GM19324 (cell line): ENCODE measurements around the gene KCNG2.
"Not testable (repeated sequence)": the region's sequence is repeated elsewhere in the genome, so short reads cannot be mapped to it uniquely, and the experiment has no call there.

Experiments used
- ATAC-seq: cut with Tn5 transposase; IDR thresholded peaks from one replicate; pipeline ENCODE4 v1.9.1; 2021; ENCODE audit warnings: mild to moderate bottlenecking, moderate library complexity; ENCODE audit not compliant: unreplicated experiment, low FRiP score

Gene KCNG2

GRCh38 chr18:79797518-79798345, at the start of gene KCNG2:
Gene KCNG2 (plus strand): TSS chr18:79797938. CDS start chr18:79863668, 65,730 bp downstream.
- no peak for ATAC-seq

- ATAC-seq, result no peak
Observed at GRCh38 chr18:79748321-79749180, 49.2 kb upstream of the KCNG2 start.

- no peak for ATAC-seq
Observed at GRCh38 chr18:79749251-79750191, 48.2 kb upstream of the KCNG2 start.

GRCh38 chr18:79750980-79751571, 46.7 kb upstream of the KCNG2 start:
- ATAC-seq, result no peak

GRCh38 chr18:79751918-79752578, 45.7 kb upstream of the KCNG2 start:
- ATAC-seq, result not testable (repeated sequence)

GRCh38 chr18:79752946-79753345, 44.8 kb upstream of the KCNG2 start:
- ATAC-seq, result not testable (repeated sequence)

- ATAC-seq, result no peak
Observed at GRCh38 chr18:79753391-79753851, 44.3 kb upstream of the KCNG2 start.

- no peak for ATAC-seq
Observed at GRCh38 chr18:79754022-79754761, 43.5 kb upstream of the KCNG2 start.

GRCh38 chr18:79754831-79755351, 42.8 kb upstream of the KCNG2 start:
- ATAC-seq, result no peak

GRCh38 chr18:79755496-79756142, 42.1 kb upstream of the KCNG2 start:
- ATAC-seq, result no peak

GRCh38 chr18:79756143-79756500, 41.6 kb upstream of the KCNG2 start:
- no peak for ATAC-seq

- ATAC-seq, result no peak
Observed at GRCh38 chr18:79756826-79757225, 40.9 kb upstream of the KCNG2 start.

GRCh38 chr18:79760348-79760747, 37.4 kb upstream of the KCNG2 start:
- no peak for ATAC-seq

GRCh38 chr18:79760881-79761280, 36.9 kb upstream of the KCNG2 start:
- ATAC-seq, result no peak

- no peak for ATAC-seq
Observed at GRCh38 chr18:79763407-79763806, 34.3 kb upstream of the KCNG2 start.

- no peak for ATAC-seq
Observed at GRCh38 chr18:79764131-79764530, 33.6 kb upstream of the KCNG2 start.

GRCh38 chr18:79765491-79766245, 32.1 kb upstream of the KCNG2 start:
- no peak for ATAC-seq
